Fibroblast of skin of scalp (primary cell): Measurements from ENCODE around the gene SRP9.
"Not testable (repeated sequence)": the region's sequence is repeated elsewhere in the genome, so short reads cannot be mapped to it uniquely, and the experiment has no call there.

Experiments
- DNase-seq: peaks from one replicate; pipeline ENCODE4 v3.0.0-alpha.2; 2013

The SRP9 gene

GRCh38 chr1:225755671-225756319 is 21.8 kb upstream of the SRP9 start:
- no peak for DNase-seq

GRCh38 chr1:225757927-225758656 is 19.5 kb upstream of the SRP9 start:
- no peak for DNase-seq

GRCh38 chr1:225759972-225760371 is 17.7 kb upstream of the SRP9 start:
- DNase-seq = not testable (repeated sequence)

- DNase-seq = no peak
Observed at GRCh38 chr1:225760531-225760930, 17.1 kb upstream of the SRP9 start.

GRCh38 chr1:225761395-225761794 is 16.2 kb upstream of the SRP9 start:
- DNase-seq = peak; percentile 45

GRCh38 chr1:225762002-225762441 is 15.6 kb upstream of the SRP9 start:
- peak; percentile 39 for DNase-seq

- DNase-seq = peak; percentile 77
Observed at GRCh38 chr1:225762444-225762843, 15.2 kb upstream of the SRP9 start.

- DNase-seq = peak; percentile 79
Observed at GRCh38 chr1:225763716-225764548, 13.7 kb upstream of the SRP9 start.

GRCh38 chr1:225765982-225766674 is 11.5 kb upstream of the SRP9 start:
- DNase-seq = no peak

GRCh38 chr1:225766967-225767633 is 10.5 kb upstream of the SRP9 start:
- peak; percentile 91 for DNase-seq

GRCh38 chr1:225767634-225768540 is 9.7 kb upstream of the SRP9 start:
- peak; percentile 50 for DNase-seq

GRCh38 chr1:225768662-225769426 is 8.8 kb upstream of the SRP9 start:
- DNase-seq = no peak

- DNase-seq = peak; percentile 33
Observed at GRCh38 chr1:225769687-225770086, 7.9 kb upstream of the SRP9 start.

- DNase-seq = no peak
Observed at GRCh38 chr1:225770561-225771248, 6.9 kb upstream of the SRP9 start.

GRCh38 chr1:225771661-225772322 is 5.8 kb upstream of the SRP9 start:
- DNase-seq = no peak

GRCh38 chr1:225772323-225772768 is 5.3 kb upstream of the SRP9 start:
- DNase-seq = peak; percentile 88

- no peak for DNase-seq
Observed at GRCh38 chr1:225772848-225773247, 4.8 kb upstream of the SRP9 start.

GRCh38 chr1:225774281-225775147 is 3.1 kb upstream of the SRP9 start:
- DNase-seq = peak; percentile 77
